Stomach (tissue), 9 donors: ENCODE measurements around the gene C1orf174. TPM values are rescaled to one million over a fixed set of nuclear protein-coding genes. Genes with fewer than 3 reads are reported as not detected.

Experiments
- DNase-seq, 2 donors: peaks; one replicate each; pipeline versions ENCODE4 v3.0.0 to v3.0.0-alpha.2; 2013 to 2019
- H3K27ac ChIP-seq, 5 donors: fragments of 200-600 bp in 4 of 5; sonication (generic) in 4 of 5; one replicate each; pipeline ENCODE4 v1.5.1; 2013 to 2019; ENCODE audit warnings: mild to moderate bottlenecking in 1 of 5, moderate library complexity in 1 of 5
- H3K27me3 ChIP-seq, 3 donors: fragments of 200-600 bp; sonication (generic); one replicate each; pipeline ENCODE4 v1.5.1; 2017 to 2019; ENCODE audit warnings: mixed run types in 1 of 3
- H3K36me3 ChIP-seq, 4 donors: fragments of 200-600 bp; sonication (generic); 1 replicate in 3 of 4; 2 replicates in 1 of 4; pipeline ENCODE4 v1.5.1; 2016 to 2019
- H3K4me1 ChIP-seq, 4 donors: fragments of 200-600 bp; sonication (generic); one replicate each; pipeline ENCODE4 v1.5.1; 2016 to 2019
- H3K4me3 ChIP-seq, 4 donors: fragments of 200-600 bp; sonication (generic) in 3 of 4; one replicate each; pipeline ENCODE4 v1.5.1; 2016 to 2019; ENCODE audit warnings: mild to moderate bottlenecking in 1 of 4
- H3K9me3 ChIP-seq, 4 donors: fragments of 200-600 bp; sonication (generic); one replicate each; pipeline ENCODE4 v1.5.1; 2016 to 2019
- EP300 ChIP-seq: sonication (generic); formaldehyde crosslinking; IDR thresholded peaks from one replicate; pipeline ENCODE4 v1.6.1; 2017; ENCODE audit warnings: antibody characterized with exemption
- POLR2A ChIP-seq, 4 donors: fragments of 450-650 bp; IDR thresholded peaks; one replicate each; pipeline ENCODE4 v1.6.1; 2016; ENCODE audit warnings: antibody characterized with exemption in 4 of 4, control low read depth in 2 of 4, mild to moderate bottlenecking in 1 of 4, moderate library complexity in 1 of 4
- POLR2AphosphoS5 ChIP-seq, 3 donors: sonication (generic); formaldehyde crosslinking; IDR thresholded peaks; one replicate each; pipeline ENCODE4 v1.6.1; 2016; ENCODE audit warnings: antibody characterized with exemption in 3 of 3
- WGBS, 5 donors: extraction: QIAGEN DNeasy Blood & Tissue Kit in 3 of 5; methylation state at CpG; one replicate each; pipeline versions ENCODE4 v1.1.5 to v1.1.7; 2013 to 2018; 5-methylcytosine and 5-hydroxymethylcytosine counted together
- intact Hi-C: fragments of 100-400 bp; cut with DNase I; formaldehyde crosslinking; loops from one replicate; pipeline ENCODE4 v1.15.1; 2023; ENCODE audit warnings: low total_unique reads
- polyA plus RNA-seq, 3 donors: library from polyadenylated mRNA; stranded (reverse); fragments of 200-250 nt; gene quantifications; one replicate each; pipeline ENCODE4 v1.2.3, GENCODE V29; 2013
- total RNA-seq, 5 donors: library from RNA; depleted of rRNA; stranded (reverse); fragments of >200 nt; gene quantifications; one replicate each; pipeline versions ENCODE4 v1.1.0 to v1.2.3, GENCODE V29; 2014 to 2016
- TF ChIP-seq, protein P1 (sequence below), 7 experiments: fragments of 450-650 bp in 4 of 7; fragments of 200-600 bp in 3 of 7; sonication (generic) in 3 of 7; IDR thresholded peaks; one replicate each; pipeline ENCODE4 v1.5.1; 2016 to 2019; ENCODE audit warnings: antibody characterized with exemption in 7 of 7, control low read depth in 2 of 7, mild to moderate bottlenecking in 1 of 7
- donor health status: healthy with polysubstance abuse.
- donor health status: Bipolar disorder and iron deficiency.
- donor health status: healthy.

C1orf174 gene
- total and polyA plus RNA-seq, 8 donors: 13.1 to 124 (median 18.2) TPM

- Histone ChIP-seq H3K4me1 (peaks cover 7 to 32% (median 14%) of the 10 kb centered on the region in 4 donors), H3K27me3 (peaks cover 0 to 3% (median 0%) of the 10 kb centered on the region in 3 donors), H3K4me3 (no peak overlapping the region), H3K36me3 (no peaks in the 10 kb centered on the region), H3K9me3 (no peaks in the 10 kb centered on the region), H3K27ac (no peak overlapping the region)
- DNase-seq: no peak
- no peak for TF ChIP-seq EP300
- TF ChIP-seq POLR2A (IDR thresholded peaks at IDR 0.05): no peak
- TF ChIP-seq, protein P1, sequence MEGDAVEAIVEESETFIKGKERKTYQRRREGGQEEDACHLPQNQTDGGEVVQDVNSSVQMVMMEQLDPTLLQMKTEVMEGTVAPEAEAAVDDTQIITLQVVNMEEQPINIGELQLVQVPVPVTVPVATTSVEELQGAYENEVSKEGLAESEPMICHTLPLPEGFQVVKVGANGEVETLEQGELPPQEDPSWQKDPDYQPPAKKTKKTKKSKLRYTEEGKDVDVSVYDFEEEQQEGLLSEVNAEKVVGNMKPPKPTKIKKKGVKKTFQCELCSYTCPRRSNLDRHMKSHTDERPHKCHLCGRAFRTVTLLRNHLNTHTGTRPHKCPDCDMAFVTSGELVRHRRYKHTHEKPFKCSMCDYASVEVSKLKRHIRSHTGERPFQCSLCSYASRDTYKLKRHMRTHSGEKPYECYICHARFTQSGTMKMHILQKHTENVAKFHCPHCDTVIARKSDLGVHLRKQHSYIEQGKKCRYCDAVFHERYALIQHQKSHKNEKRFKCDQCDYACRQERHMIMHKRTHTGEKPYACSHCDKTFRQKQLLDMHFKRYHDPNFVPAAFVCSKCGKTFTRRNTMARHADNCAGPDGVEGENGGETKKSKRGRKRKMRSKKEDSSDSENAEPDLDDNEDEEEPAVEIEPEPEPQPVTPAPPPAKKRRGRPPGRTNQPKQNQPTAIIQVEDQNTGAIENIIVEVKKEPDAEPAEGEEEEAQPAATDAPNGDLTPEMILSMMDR (IDR thresholded peaks at IDR 0.05): no peak
- TF ChIP-seq POLR2AphosphoS5 (IDR thresholded peaks at IDR 0.05): no peak
- 75 to 87% (median 86%) methylated on average over 15 to 24 of the region's 24 CpGs for WGBS, 5 donors
- intact Hi-C loops: no loop called here
Measured at GRCh38 chr1:3904006-3904842, 4.2 kb upstream of the C1orf174 start.

- H3K27me3 ChIP-seq: no peaks in the 10 kb centered on the region
- H3K27ac ChIP-seq: no peak overlapping the region
- H3K4me1 ChIP-seq: peaks cover 9 to 38% (median 17%) of the 10 kb centered on the region in 4 donors
- no peaks in the 10 kb centered on the region for H3K36me3 ChIP-seq
- 57 to 80% (median 65%) methylated on average over 16 of the region's 16 CpGs for WGBS, 5 donors
- DNase-seq: peak; percentile 40 to 57
- no peak for TF ChIP-seq EP300
- no peak for TF ChIP-seq POLR2A (IDR thresholded peaks at IDR 0.05)
- TF ChIP-seq, protein P1 (IDR thresholded peaks at IDR 0.05): no peak
- TF ChIP-seq POLR2AphosphoS5 (IDR thresholded peaks at IDR 0.05): no peak
- intact Hi-C loops: no loop called here
- H3K9me3 ChIP-seq: peaks cover 0 to 4% (median 1%) of the 10 kb centered on the region in 4 donors
- no peak overlapping the region for H3K4me3 ChIP-seq
Measured at GRCh38 chr1:3903141-3904005, 3.3 kb upstream of the C1orf174 start.

GRCh38 chr1:3902571-3903091, 2.6 kb upstream of the C1orf174 start:
- Histone ChIP-seq H3K27me3 (no peaks in the 10 kb centered on the region), H3K27ac (no peak overlapping the region), H3K9me3 (peaks cover 0 to 12% (median 5%) of the 10 kb centered on the region in 4 donors), H3K4me1 (peaks cover 9 to 38% (median 17%) of the 10 kb centered on the region in 4 donors), H3K4me3 (no peak overlapping the region), H3K36me3 (no peaks in the 10 kb centered on the region)
- intact Hi-C loops: no loop called here
- no peak for DNase-seq
- TF ChIP-seq, protein P1 (IDR thresholded peaks at IDR 0.05): no peak
- TF ChIP-seq POLR2A (IDR thresholded peaks at IDR 0.05): no peak
- no peak for TF ChIP-seq EP300
- TF ChIP-seq POLR2AphosphoS5 (IDR thresholded peaks at IDR 0.05): no peak
- 68 to 79% (median 76%) methylated on average over 10 of the region's 10 CpGs for WGBS, 5 donors

DNA sequence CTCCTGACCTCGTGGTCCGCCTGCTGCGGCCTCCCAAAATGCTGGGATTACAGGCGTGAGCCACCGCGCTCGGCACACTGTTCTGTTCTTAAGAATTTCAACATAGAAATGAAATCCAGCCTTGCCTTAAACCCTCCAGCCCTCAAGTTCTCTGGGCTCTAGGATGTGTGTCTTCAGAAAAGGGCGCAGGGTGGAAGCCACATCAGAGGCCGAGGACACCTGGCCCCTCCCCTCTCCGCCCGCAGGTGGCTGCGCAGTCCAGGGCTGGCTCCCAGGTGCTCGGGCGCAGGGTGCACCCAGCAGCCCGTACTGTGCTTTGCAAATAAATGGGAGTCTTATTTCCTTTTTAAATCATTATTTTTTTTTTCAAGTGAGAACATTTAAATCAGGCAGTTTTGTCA, 2.0 kb upstream of the C1orf174 start:
- no peaks in the 10 kb centered on the region for H3K27me3 ChIP-seq
- H3K9me3 ChIP-seq: peaks cover 0 to 14% (median 7%) of the 10 kb centered on the region in 4 donors
- DNase-seq: no peak
- TF ChIP-seq, protein P1 (IDR thresholded peaks at IDR 0.05): no peak
- no peak for TF ChIP-seq EP300
- no peak for TF ChIP-seq POLR2AphosphoS5 (IDR thresholded peaks at IDR 0.05)
- no peak for TF ChIP-seq POLR2A (IDR thresholded peaks at IDR 0.05)
- no peaks in the 10 kb centered on the region for H3K36me3 ChIP-seq
- no peak overlapping the region for H3K27ac ChIP-seq
- 88 to 95% (median 93%) methylated on average over 15 of the region's 15 CpGs for WGBS, 5 donors
- intact Hi-C loops: no loop called here
- no peak overlapping the region for H3K4me3 ChIP-seq
- peaks cover 9 to 38% (median 17%) of the 10 kb centered on the region in 4 donors for H3K4me1 ChIP-seq
